ENCODE results near the gene PDGFC.

Gene PDGFC

DNA sequence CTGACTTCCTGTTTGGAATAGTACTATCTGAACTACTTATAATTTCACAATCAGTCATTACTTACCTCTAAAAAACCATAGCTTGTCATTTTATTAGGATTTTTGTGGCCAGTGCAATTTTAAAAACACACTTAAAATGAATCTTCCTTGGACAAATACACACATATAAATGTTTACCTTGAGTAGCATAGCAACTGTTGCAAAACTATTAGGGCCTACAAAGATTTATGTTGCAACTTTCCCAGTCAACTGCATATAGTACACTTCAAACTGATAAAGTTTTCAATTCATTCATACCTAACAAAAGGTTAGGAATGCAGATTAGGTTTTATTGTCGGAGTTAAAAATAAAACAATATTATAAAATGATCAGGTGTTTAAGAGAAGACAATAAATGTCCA, 193.0 kb downstream of the PDGFC start:
- peak in 1 of 2 experiments; percentile 35 for DNase-seq

DNA sequence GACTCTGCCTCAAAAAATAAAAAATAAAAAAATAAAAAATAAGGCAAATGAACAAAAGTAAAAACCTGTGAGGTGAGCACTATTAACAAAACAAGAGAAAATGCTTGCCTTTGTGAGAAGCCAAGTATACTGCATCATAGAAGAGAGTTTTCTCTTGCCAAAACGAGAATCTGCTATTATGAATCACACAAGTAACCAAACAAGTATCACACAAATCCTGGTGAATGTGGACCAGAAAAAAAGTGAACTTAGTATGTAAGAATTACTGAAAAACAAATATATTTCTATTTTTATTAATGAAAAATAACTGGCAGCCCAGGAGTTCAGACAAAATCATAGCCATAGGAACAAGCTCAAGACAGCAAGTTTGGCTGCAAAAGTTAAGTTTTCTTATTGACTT, 193.5 kb downstream of the PDGFC start:
- DNase-seq: no peak

DNA sequence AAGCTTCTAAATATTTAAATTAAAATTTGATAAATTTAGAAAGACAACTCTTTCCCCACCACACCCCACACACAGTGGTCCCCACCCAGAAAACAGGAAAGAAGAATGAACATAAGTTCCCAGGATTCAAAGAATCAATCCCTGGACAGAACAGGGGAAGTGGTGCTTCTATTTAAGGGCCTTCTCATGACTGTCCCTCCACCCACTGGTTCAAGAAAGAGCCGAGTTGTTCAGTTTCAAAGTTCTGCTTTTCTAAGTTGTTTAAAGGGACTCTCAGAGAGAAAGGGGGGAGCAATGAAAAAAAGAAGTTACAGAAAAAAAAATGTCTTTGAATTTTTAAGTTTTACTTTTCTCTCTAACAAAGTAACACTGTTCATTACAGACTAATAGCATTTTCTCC, 195.8 kb downstream of the PDGFC start:
- no peak for DNase-seq

DNA sequence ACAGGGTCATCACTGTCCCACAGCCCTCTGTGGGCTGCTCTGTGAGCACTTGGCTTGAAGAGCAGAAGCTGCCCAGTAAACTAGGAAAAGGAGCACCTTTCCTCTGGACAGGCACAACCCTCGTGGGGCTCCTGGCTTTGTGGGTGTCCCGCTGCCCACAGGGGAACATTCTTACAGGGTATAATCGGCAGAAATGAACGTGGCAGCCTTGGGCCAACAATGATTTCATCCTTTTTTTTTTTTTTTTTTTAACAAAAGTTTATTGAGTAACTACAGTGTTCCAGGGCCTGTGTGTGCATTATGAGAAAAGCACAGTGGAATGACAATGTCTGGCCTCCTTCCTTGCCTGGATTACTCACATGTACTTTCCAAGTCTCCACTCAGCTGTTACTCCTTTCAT, 197.2 kb downstream of the PDGFC start:
- DNase-seq: peak in 1 of 2 experiments; percentile 60

DNA sequence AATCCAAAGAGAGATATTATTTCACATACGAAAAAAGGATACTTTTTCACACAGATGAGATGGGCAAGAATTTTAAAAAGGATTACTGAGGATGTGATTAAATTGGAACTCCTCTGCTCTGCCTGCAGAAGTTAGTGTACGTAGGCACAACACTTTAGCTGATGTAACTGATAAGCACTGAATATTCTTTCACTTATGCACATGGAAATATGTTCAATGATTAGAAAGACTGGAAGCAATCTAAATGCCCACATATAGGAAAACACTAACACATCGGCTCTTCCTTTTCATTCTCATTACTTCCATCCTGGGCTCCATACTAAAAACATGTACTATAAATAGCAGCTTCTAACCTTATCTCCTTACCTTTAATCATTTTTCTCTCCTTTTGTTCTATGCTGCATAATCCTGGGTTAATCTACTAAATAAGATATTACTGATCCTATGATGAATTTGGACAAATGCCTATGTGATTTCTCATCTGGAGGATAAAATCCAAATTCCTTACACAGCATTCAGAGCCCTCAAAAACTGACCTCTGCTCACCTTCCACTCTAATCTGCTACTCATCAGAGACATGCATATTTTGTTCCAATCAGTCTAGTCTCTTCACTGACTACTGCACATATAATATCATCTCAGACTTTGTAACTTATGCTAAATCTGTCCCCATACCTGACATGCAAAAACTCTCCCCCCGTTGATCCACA, 197.8 kb downstream of the PDGFC start:
- DNase-seq: peak in 1 of 2 experiments; percentile 65

DNA sequence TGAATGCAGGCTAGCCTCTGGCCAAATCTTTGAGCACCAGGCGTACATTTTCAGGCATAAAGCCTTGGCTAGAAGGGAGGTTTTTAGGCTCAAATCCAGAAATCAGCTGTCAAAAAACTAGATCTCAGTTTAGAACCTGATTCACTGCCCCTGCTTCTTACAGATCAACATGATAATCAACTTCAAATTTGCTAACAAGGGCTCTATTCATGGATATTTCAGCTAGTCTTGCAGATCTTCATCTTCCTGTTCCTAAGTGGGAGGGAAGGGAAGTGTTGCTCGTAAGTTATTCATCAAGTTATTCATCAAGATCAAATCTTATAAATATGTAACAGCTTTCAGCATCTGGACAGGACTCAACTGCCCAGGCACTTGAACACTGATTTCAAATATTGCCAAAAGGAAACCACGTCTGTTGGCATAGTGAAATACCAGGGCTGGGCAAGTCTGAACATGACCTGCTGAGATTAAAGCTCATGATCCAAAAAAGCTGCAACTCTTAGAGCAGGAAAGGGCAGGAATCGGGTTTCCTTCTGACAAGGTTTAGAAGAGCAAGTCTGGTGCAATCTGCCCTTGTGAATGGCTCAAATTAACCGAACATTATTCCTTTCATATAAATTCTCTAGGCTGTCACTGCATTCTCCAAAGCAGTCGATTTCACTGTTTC, 200.3 kb downstream of the PDGFC start:
- peak; percentile 12 to 80 for DNase-seq

DNA sequence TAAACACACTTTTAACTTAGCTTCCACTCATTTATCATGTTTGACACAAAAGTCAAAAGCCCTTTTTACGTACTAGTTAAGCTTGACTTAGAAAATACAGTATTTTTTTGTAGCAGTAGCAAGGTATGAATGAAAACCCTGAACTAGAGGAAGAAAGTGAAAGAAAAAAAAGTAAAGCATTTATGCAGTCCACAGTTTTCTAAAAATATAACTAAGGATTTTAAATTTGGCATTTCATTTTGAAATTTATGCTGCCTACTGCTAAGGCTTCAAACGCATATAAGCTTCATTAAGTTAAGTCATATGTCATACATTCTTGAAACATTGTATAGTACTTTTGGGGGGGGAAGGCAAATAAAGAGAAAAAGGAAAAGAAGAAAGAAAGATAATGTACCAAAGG, 201.5 kb downstream of the PDGFC start:
- no peak for DNase-seq

DNA sequence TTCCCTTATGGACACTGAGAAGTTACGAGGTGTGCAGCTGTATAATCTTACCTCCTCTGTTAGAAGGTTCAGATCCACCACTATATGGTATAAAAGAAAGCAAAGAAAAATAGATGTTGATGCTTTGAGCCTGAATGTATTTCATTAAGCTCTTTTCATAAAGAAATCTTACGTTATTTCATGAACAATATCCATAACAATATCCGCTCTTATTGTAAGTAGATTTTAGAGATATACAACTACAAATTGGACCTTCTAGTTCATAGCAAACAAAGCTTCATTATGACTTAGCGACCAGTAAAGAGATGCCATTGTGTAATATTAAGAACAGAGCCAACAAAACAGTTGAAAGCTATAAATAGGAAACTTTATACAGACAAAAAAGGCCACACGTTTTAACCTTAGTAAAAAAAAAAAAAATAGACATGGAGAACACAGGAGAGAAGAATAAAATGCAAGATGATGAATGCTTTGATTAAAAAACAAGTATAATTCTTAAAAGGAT, 203.6 kb downstream of the PDGFC start:
- DNase-seq: no peak

DNA sequence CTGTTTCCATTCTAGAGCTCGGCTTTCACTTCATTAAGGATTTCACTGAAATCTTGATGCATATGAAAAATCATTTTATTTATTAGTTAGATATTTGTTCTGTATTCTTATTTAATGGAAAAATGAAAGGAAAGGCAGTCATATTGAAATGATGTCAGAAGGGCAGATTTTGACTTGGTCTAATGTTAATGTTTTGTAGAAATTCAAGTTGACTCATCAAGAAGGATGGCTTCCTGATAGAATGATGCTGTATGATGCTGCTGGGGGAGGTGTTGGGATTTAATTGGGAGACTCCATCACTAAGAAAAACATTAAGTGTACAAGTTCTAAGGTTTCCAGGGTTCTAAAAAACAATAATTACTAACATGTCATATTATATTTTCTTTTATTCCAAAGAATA, 204.8 kb downstream of the PDGFC start:
- no peak for DNase-seq

DNA sequence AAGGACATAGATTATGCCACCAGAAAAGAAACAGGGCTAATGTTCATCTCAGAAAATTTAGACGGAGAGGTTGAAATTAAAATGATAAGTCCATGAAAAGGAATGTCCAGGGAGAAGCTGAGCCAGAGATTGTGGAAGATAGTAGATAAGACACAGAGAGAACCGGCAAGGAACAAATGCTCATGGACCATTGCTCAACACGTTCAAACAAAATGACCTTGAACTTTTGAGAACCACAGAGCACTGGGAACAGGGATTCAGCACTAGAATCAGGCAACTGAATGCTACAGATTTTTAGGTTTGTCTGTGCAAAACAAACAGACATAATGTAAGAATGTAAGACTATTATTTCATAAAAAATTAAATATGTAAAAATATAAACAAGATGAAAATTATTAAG, 206.3 kb downstream of the PDGFC start:
- no peak for DNase-seq

DNA sequence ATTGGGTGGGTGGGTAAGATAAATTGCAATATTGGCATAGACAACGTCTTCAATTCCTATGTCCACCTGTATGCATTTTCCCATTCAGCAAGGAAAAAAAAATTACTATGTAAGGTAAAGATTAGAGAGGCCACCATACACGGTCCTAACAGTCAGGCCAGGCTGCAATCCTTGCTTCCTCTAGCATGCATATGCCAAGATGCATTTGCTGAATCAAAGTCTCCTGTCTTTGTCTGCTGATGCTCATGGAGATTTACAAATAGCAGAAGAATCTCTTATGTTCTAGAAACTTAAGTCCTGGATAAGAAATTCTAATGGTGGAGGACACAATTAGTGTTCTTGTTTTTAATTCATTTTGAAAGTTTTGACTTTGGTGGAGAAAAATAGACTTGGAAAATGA, 206.8 kb downstream of the PDGFC start:
- DNase-seq: no peak

DNA sequence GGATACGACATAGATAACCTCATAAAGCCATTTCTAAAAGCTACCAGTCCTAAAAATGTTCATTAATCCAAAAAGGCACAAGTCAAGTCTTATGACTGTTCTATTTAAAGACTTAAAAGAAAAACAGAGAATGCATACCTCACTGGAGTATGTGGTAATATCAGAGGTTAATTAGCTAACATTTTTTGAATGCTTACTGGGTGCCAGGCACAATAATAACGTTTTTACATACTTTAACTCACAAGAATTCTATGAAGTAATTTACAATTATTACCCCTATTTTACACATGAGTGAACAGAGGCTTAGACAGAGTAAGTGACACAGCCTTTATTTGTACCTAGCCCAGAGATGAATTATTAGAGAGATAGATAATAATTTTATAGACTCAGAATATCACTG, 207.5 kb downstream of the PDGFC start:
- DNase-seq: peak in 1 of 2 experiments; percentile 8

DNA sequence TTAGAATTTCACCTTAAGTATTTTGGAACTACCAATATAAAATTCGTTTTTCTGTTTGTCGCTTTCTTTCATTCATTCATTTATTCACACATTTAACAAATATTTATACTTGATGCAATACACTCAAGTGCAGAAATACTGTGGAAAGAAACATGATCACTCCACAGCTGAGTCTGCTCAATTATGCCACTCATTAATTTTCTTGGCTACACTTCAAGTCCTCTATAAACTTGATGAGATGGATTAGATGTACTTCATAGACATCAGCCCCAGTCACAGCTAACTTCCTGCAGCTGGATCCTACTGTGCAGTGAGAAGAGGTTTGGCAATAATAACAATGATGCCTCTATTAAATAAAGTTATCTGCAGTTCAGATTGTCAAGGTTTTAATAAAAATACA, 208.1 kb downstream of the PDGFC start:
- DNase-seq: no peak

DNA sequence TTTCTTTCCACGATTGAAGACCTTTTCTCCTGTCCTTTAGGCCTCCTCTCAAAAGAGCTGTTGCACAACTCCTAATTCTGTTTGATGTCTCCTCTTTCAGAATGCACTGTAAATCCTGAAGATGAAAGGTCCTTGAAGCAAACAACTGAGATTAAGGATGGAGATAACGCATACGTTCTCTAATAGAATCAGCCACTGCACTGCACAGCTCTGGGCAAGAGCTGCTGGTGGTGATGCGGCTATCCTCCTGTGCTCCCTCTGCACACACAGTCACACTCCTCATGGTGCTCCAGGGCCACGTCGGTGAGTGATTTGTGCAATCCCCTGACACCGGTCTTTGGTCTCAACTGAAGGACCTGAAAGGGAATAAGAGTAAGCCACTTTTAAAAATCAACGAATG, 208.7 kb downstream of the PDGFC start:
- no peak for DNase-seq

DNA sequence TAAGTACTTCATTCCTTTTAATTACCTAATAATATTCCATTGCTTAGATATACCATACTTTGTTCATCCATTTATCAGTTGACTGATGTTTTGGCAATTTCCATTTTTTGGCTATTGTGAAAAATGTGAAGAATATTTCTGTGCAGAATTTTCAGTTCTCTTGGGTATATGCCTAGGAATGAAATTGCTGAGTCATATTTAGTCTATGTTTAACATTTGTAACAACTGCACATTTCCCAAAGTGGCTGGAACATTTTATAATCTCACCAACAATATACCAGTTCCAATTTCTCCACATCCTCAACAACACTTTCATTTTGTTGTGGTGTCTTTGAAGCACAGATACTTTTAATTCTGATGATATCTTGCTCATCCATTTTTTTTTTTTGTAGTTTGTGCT, 215.5 kb downstream of the PDGFC start:
- DNase-seq: no peak

DNA sequence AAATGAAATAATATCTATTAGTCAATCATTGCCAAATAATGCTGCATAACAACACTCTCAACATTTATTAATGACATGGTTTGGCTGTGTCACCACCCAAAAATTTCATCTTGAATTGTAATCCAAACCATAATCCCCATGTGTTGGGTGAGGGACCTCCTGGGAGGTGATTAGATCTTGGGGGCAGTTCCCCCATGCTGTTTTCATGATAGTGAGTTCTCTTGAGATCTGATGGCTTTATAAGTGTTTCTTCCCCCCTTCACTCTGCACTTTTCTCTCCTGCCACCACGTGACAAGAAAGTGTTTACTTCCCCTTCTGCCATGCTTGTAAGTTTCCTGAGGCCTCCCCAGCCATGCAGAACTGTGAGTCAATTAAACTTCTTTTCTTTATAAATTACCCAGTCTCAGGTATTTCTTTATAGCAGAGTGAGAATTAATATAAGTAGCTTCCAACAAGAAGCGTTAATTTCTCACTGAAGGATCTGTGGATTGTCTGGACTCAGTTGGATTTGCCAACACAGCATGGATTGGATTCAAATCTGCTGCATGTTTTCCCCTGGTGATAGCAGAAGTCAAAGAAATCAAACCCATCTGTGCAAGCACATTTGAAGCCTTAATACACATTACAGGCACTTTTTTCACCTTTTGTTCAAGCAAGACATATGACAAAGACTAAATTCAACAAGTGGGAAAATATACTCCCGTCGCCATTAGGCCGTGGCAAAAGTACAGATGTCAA, 216.6 kb downstream of the PDGFC start:
- DNase-seq: no peak

DNA sequence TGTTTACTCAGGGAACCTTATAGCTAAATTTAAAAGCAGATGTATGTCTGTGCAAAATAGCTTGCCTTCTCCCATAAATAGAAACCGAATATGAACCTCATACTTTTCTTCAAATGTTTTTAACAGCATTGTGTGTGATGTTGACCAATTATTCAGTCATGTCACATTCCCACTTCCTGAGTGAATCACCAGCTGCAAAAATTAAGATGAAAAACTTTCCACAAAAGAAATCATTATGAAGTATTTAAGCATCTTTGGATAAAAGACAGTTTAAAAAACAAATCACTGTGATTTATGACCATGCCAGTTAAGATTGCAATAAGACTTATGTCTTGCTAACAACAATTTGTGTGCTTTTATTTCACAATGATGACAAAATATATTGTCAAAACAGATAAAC, 220.1 kb downstream of the PDGFC start:
- peak in 1 of 2 experiments; percentile 32 for DNase-seq

DNA sequence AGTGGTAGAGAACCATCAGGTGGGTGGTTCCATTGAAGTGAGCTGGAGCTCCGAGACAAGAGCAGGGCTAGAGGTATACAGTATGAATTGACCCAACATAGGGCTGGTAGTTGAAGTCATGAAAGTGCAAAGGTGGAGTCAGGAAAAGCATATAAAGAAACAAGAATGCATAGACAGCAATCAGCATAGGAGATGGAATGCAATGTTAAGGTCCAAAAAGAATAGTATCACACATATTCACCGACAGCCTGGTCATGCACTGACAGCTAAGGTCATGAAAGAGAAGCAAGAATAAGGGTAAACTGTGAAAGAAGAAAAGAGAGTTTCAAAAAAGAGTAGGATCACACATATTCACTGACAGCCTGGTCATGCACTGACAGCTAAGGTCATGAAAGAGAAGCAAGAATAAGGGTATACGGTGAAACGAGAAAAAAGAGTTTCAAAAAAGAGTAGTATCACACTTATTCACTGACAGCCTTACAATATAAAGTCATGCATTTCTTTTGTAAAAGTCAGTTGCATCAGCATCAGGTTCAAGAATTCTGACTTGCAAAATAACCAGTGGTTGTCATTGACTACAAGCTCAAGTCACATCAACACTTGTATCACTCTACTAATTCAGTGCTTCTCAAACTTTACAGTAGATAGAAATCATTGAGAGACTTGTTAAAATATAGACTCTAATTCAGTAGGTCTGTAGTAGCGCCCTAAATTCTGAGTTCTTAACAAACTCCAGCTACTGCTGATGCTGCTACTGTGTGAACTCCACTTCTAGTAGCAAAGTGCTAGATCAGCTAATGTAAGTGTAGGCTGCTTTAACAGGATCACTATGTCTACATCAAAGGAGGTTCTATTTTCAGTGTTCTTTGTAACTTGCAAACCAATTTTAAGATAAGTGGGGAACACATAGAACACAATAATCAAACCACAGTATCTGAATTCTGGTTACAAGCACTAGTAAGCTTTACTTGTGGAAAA, 221.9 kb downstream of the PDGFC start:
- no peak for DNase-seq

DNA sequence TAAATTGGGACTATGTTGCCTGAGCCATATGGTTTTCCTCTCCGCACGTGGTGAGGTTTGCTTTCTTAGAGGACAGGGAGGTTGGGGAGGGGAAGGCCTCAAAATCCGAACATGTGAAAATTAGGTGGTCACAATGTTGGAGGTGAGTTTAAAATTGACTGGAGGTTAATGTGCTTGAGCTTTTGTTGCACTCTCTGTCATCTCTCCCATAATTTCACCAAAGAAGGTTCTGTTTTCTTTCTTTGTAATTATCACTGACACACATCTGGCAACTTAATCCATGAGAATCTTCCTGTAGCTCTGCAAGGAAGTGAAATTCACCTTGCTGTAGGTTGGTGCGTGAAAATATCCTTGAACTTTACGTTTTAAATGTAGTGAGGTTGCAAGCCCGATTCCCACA, 225.5 kb downstream of the PDGFC start:
- DNase-seq: no peak

DNA sequence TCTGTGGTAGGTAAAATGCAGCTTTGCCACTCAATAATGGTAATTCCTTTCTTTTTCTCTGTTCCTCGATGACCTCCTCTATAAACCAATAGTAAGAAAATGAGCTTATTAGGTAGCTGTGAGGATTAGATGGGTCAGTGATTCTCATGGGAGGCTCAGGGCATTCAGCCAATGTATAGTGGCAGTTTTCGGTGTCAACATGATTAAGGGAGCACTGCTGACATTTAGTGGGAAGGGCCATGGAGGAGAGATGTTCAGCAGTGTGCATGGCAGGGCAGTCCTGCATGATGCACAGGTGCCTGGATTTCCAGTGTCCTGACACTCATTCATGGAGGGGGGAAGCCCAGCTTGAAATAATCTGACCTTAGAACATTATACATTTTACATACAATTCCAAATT, 232.8 kb downstream of the PDGFC start:
- no peak for DNase-seq

DNA sequence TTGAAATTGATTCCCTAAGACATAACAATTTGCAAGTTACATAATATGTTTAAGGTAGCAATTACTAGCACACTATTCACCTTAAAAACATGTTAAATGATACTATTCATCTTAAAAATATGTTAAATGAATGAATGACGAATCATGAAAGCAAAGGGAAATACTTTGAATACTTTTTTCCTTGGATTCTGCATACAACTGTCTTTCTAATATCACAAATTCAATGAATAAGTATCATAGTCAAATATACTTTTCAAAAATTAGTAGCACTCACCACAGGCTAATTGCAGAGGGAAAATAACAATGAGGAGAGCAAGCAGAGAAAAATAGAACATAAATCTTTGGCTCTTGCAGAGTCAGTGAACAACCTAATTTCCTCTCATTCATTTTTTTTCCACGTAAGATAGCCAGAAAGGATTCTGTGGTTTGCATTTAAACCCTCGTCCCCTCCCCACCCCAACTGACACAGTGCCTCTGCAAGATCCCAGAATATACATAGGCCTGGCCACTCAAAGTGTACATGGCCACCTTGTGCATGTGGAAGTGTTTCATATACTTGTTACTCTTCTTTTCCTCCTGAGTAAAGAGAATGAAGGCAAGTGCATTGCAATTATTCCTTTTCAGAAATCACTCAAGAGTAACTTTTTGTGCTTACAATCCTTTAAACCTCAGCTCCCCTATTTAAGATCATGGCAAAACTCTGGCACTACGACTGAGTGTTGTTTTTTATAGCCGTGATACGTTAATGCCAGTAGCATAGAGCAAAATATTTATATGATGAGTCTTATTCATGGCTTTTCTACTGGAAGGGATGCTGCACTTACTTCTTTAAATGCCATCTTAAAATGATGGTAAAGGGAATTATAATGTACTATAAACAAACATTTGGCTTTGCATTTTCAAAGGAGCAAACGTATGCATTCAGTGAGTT, 236.4 kb downstream of the PDGFC start:
- peak in 1 of 2 experiments; percentile 16 for DNase-seq

All from SW 1271 (cell line).